Osteocyte (in vitro differentiated cells): ENCODE results near the gene FXN. TPM values are rescaled to one million over a fixed set of nuclear protein-coding genes. Genes with fewer than 3 reads are reported as not detected.
"Not testable (repeated sequence)": the region's sequence is repeated elsewhere in the genome, so short reads cannot be mapped to it uniquely, and the experiment has no call there.

Experiments
- DNase-seq: peaks from one replicate; pipeline ENCODE4 v3.0.0; 2021; ENCODE audit warnings: mixed read lengths; ENCODE audit not compliant: unreplicated experiment; ENCODE audit errors: extremely low spot score
- H3K27ac Mint-ChIP-seq: one replicate; pipeline ENCODE4 v1.8.0; 2021; ENCODE audit warnings: mild to moderate bottlenecking, mixed read lengths; ENCODE audit not compliant: unreplicated experiment
- H3K27me3 Mint-ChIP-seq: one replicate; pipeline ENCODE4 v1.8.0; 2021; ENCODE audit warnings: mixed read lengths; ENCODE audit not compliant: unreplicated experiment
- H3K36me3 Mint-ChIP-seq: one replicate; pipeline ENCODE4 v1.8.0; 2021; ENCODE audit warnings: mixed read lengths; ENCODE audit not compliant: unreplicated experiment
- H3K4me1 Mint-ChIP-seq: one replicate; pipeline ENCODE4 v1.8.0; 2021; ENCODE audit warnings: mixed read lengths; ENCODE audit not compliant: unreplicated experiment
- H3K4me3 Mint-ChIP-seq: one replicate; pipeline ENCODE4 v1.8.0; 2021; ENCODE audit warnings: mild to moderate bottlenecking, moderate library complexity, mixed read lengths; ENCODE audit not compliant: unreplicated experiment
- H3K9me3 Mint-ChIP-seq: one replicate; pipeline ENCODE4 v1.8.0; 2021; ENCODE audit warnings: mixed read lengths; ENCODE audit not compliant: unreplicated experiment
- CTCF ChIP-seq: fragments of 200-600 bp; sonication (generic); IDR thresholded peaks from 2 replicates; pipeline ENCODE4 v1.5.0; 2021; ENCODE audit warnings: antibody characterized with exemption, mild to moderate bottlenecking, moderate library complexity
- total RNA-seq: library from RNA; stranded (reverse); gene quantifications from 2 replicates; pipeline ENCODE4 v1.2.1, GENCODE V29; 2021

The FXN gene
- total RNA-seq, 1 donor from 2014 or later: 9.8 TPM

GRCh38 chr9:69045821-69046220 is 10.3 kb downstream of the FXN start:
- Mint-ChIP-seq H3K4me3 (peak overlapping the region; percentile 16), H3K4me1 (peaks cover 50% of the 10 kb centered on the region)

GRCh38 chr9:69046723-69047122 is 11.2 kb downstream of the FXN start:
- Mint-ChIP-seq H3K4me3 (no peak overlapping the region), H3K27ac (no peak overlapping the region), H3K27me3 (no peaks in the 10 kb centered on the region), H3K4me1 (peaks cover 50% of the 10 kb centered on the region), H3K9me3 (no peaks in the 10 kb centered on the region), H3K36me3 (peaks cover 3% of the 10 kb centered on the region)
- TF ChIP-seq CTCF: no peak
- no peak for DNase-seq

More at GRCh38 chr9:69045821-69046220, 10.3 kb downstream of the FXN start:
- no peak for DNase-seq
- H3K27ac Mint-ChIP-seq: peak overlapping the region; percentile 62
- peaks cover 3% of the 10 kb centered on the region for H3K36me3 Mint-ChIP-seq
- no peaks in the 10 kb centered on the region for H3K27me3 Mint-ChIP-seq
- no peaks in the 10 kb centered on the region for H3K9me3 Mint-ChIP-seq
- TF ChIP-seq CTCF: no peak

- H3K9me3 Mint-ChIP-seq: no peaks in the 10 kb centered on the region
- DNase-seq: no peak
- H3K27me3 Mint-ChIP-seq: no peaks in the 10 kb centered on the region
- peak; percentile 32 for TF ChIP-seq CTCF
- H3K27ac Mint-ChIP-seq: peak overlapping the region; percentile 41
- H3K4me1 Mint-ChIP-seq: peaks cover 46% of the 10 kb centered on the region
- H3K36me3 Mint-ChIP-seq: peaks cover 3% of the 10 kb centered on the region
- no peak overlapping the region for H3K4me3 Mint-ChIP-seq
Measured at GRCh38 chr9:69047371-69047770, 11.8 kb downstream of the FXN start.

- Mint-ChIP-seq H3K4me1 (peaks cover 39% of the 10 kb centered on the region), H3K9me3 (no peaks in the 10 kb centered on the region), H3K27me3 (no peaks in the 10 kb centered on the region), H3K36me3 (peaks cover 3% of the 10 kb centered on the region), H3K4me3 (no peak overlapping the region), H3K27ac (no peak overlapping the region)
- TF ChIP-seq CTCF: no peak
- no peak for DNase-seq
Measured at GRCh38 chr9:69049094-69049493, 13.5 kb downstream of the FXN start.

- H3K4me1 Mint-ChIP-seq: peaks cover 21% of the 10 kb centered on the region
- H3K27ac Mint-ChIP-seq, DNase-seq, H3K4me3 Mint-ChIP-seq, H3K27me3 Mint-ChIP-seq, H3K36me3 Mint-ChIP-seq, H3K9me3 Mint-ChIP-seq: not testable (repeated sequence)
Measured at GRCh38 chr9:69050936-69051335, 15.4 kb downstream of the FXN start.

- DNase-seq: no peak
- Mint-ChIP-seq H3K4me1 (peaks cover 2% of the 10 kb centered on the region), H3K36me3 (peaks cover 11% of the 10 kb centered on the region), H3K9me3 (no peaks in the 10 kb centered on the region), H3K27me3 (no peaks in the 10 kb centered on the region), H3K27ac (no peak overlapping the region), H3K4me3 (no peak overlapping the region)
- TF ChIP-seq CTCF: no peak
Measured at GRCh38 chr9:69054989-69055388, 19.4 kb downstream of the FXN start.
